ENCODE measurements around the gene IL6R. TPM values are rescaled to one million over a fixed set of nuclear protein-coding genes. Genes with fewer than 3 reads are reported as not detected.

IL6R gene
- total RNA-seq, 1 donor from 2014 or later = 0.78 TPM

DNA sequence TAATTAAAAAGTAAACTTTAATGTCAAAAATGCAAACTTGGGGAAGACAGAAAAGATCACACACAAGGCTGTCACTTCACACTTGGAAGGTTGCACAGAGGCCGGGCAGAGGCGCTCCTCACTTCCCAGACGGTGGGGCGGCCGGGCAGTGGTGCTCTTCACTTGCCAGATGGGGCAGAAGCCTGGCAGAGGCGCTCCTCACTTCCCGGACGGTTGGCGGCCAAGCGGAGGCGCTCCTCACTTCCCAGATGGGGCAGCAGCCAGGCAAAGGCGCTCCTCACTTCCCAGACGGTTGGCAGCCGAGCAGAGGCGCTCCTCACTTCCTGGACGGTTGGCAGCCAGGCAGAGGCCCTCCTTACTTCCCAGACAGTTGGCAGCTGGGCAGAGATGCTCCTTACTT, 25.8 kb upstream of the IL6R start:
- peaks cover 2% of the 10 kb centered on the region for H3K4me1 Mint-ChIP-seq
- H3K36me3 Mint-ChIP-seq = no peaks in the 10 kb centered on the region
- no peak overlapping the region for H3K4me3 Mint-ChIP-seq
- peaks cover 3% of the 10 kb centered on the region for H3K27me3 Mint-ChIP-seq (ENCODE audit: low read depth)
- no peak overlapping the region for H3K27ac Mint-ChIP-seq
- TF ChIP-seq, protein P1, sequence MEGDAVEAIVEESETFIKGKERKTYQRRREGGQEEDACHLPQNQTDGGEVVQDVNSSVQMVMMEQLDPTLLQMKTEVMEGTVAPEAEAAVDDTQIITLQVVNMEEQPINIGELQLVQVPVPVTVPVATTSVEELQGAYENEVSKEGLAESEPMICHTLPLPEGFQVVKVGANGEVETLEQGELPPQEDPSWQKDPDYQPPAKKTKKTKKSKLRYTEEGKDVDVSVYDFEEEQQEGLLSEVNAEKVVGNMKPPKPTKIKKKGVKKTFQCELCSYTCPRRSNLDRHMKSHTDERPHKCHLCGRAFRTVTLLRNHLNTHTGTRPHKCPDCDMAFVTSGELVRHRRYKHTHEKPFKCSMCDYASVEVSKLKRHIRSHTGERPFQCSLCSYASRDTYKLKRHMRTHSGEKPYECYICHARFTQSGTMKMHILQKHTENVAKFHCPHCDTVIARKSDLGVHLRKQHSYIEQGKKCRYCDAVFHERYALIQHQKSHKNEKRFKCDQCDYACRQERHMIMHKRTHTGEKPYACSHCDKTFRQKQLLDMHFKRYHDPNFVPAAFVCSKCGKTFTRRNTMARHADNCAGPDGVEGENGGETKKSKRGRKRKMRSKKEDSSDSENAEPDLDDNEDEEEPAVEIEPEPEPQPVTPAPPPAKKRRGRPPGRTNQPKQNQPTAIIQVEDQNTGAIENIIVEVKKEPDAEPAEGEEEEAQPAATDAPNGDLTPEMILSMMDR (IDR thresholded peaks at IDR 0.05; ENCODE audit: unreplicated experiment) = no peak
- DNase-seq (ENCODE audit: low spot score in 2 of 2, unreplicated experiment in 2 of 2) = no peak
- no peaks in the 10 kb centered on the region for H3K9me3 Mint-ChIP-seq

DNA sequence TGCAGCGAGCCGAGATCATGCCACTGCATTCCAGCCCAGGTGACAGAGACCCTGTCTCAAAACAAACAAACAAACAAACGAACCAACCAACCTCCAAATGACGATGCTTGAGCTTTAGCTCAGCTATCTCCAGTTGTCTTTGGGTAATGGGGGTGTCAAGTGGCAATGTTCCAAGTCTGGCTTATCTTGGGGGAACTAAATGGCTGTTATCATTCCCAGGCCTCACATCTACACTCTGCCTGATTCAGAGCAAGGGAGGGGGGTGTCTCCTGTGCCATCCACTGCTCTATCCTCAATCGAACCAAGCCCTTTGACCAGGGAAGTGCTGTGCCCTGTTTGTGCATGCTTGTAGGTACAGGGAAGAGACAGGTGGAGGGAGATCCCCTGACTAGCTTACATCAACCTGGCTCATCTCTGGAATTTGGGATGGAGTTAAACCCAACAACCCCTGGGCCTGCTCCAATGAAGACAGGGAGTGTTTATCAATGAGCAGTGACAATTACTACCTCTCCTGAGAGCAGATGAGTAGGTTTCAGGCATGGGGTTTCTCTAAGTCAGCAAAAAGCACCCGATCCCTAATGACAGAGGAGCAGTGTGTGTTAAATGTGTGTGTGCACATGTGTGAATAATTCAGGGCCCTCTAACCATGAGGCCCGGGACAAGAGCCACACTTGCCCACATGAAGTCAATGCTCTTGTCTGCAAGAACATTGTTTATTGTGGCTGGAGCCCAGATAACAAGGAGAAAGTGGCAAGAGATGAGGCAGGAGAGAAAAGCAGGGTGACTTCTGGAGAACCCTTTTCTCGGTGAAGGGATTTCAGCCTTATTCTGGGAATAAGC, 20.3 kb upstream of the IL6R start:
- Mint-ChIP-seq H3K9me3 (no peaks in the 10 kb centered on the region), H3K27ac (no peak overlapping the region), H3K4me1 (no peaks in the 10 kb centered on the region), H3K4me3 (no peak overlapping the region), H3K36me3 (no peaks in the 10 kb centered on the region), H3K27me3 (ENCODE audit: low read depth) (peaks cover 10% of the 10 kb centered on the region)
- TF ChIP-seq, protein P1 (IDR thresholded peaks at IDR 0.05; ENCODE audit: unreplicated experiment) = no peak
- DNase-seq (ENCODE audit: low spot score in 2 of 2, unreplicated experiment in 2 of 2) = no peak

DNA sequence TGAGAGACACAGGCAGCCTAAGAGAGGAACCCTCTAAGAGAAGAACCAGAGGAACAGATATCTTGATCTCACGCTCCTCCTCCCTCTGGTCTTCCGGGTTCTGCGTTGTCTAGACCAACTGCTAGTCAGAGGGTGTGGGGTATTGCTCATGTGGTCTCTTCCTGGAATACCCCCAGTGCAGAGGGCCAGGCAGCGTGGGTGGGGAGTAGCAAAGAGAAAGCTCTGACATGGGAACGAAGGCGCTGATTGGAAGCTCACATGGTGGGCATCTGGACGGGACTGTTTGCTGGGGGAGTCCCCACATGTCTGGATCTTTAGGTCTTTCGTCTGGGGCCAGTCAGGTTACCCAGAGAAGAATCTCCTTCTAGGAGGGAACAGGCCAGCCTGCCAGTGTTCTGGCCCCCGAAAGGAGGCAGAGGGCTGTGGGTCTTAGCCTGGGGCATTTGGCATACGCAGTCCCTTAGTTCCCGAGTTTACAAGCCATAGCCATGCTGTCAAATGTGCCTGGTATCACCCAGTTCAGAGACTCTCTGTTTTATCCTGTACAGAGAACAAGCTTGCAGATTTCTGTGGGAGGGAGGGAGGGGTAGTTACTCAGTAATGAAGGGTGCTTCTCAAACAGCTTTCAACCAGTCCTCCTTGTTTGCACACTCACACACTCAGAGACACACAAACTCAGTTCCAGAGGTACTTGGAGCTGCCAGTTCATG, 18.3 kb upstream of the IL6R start:
- H3K36me3 Mint-ChIP-seq = no peaks in the 10 kb centered on the region
- no peak overlapping the region for H3K27ac Mint-ChIP-seq
- H3K9me3 Mint-ChIP-seq = no peaks in the 10 kb centered on the region
- H3K27me3 Mint-ChIP-seq (ENCODE audit: low read depth) = peaks cover 10% of the 10 kb centered on the region
- H3K4me3 Mint-ChIP-seq = no peak overlapping the region
- DNase-seq (ENCODE audit: low spot score in 2 of 2, unreplicated experiment in 2 of 2) = no peak
- no peaks in the 10 kb centered on the region for H3K4me1 Mint-ChIP-seq
- TF ChIP-seq, protein P1 (IDR thresholded peaks at IDR 0.05; ENCODE audit: unreplicated experiment) = no peak

- Mint-ChIP-seq H3K9me3 (peaks cover 8% of the 10 kb centered on the region), H3K4me1 (no peaks in the 10 kb centered on the region), H3K4me3 (no peak overlapping the region), H3K27me3 (ENCODE audit: low read depth) (peaks cover 9% of the 10 kb centered on the region), H3K27ac (no peak overlapping the region), H3K36me3 (no peaks in the 10 kb centered on the region)
- no peak for DNase-seq (ENCODE audit: low spot score in 2 of 2, unreplicated experiment in 2 of 2)
- TF ChIP-seq, protein P1 (IDR thresholded peaks at IDR 0.05; ENCODE audit: unreplicated experiment) = no peak
Measured at GRCh38 chr1:154391086-154391770, 13.9 kb upstream of the IL6R start.

DNA sequence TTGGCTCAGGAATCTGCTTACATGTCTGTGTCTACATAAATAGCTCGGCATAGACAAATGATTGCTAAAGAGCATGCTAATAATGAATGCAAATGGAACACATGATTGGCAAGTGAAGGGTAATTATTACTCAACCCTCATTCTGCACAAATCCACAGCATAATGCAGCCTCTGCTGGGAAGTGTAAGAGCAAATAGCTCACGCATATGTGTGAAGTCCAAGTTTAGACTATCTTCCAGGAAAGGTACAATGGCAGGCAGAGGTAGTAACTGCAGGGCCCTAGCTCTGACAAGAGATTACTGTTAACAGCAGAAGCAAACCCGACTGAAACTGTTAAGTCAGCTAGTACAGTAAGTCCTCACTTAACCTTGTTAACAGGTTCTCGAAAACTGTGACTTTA, 7.0 kb upstream of the IL6R start:
- no peak overlapping the region for H3K27ac Mint-ChIP-seq
- TF ChIP-seq, protein P1 (IDR thresholded peaks at IDR 0.05; ENCODE audit: unreplicated experiment) = no peak

More for the DNA sequence above, 7.0 kb upstream of the IL6R start:
- Mint-ChIP-seq H3K27me3 (ENCODE audit: low read depth) (peaks cover 14% of the 10 kb centered on the region), H3K36me3 (no peaks in the 10 kb centered on the region), H3K9me3 (peaks cover 14% of the 10 kb centered on the region), H3K4me1 (no peaks in the 10 kb centered on the region), H3K4me3 (no peak overlapping the region)
- no peak for DNase-seq (ENCODE audit: low spot score in 2 of 2, unreplicated experiment in 2 of 2)

All from mesothelial cell of epicardium (in vitro differentiated cells).